Measurements from ENCODE around the gene RNF223.

The RNF223 gene

DNA sequence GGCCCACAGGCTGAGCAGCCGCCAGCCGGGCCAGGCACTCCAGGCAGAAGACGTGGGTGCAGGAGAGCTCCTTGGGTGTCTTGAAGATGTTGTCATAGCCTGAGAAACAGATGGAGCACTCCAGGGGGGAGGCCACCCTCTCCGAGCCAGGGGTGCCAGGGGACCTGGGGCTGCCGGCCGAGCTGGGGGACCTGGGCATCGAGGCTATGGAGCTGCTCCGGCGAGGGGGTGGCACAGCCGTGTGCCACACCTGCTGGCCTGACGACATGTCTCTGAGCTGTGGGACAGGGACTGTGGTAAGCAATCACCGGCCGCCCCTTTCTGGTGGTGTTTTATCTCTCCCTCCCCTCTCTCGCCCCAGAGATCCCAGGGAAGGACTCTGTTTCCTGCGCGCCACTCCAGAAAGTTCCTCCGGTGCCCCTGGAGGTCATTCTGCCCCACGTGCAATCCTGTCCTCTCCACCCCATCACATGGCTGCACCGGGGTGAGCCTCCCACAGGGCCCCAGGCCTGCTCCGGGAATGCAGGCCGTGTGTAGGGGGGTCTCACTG lies 1.7 kb downstream of the RNF223 start:
- no peaks in the 10 kb centered on the region for H3K36me3 ChIP-seq (ENCODE audit: control insufficient read depth in 5 of 5, insufficient read depth in 5 of 5, low read length in 5 of 5)
- peaks cover 26 to 55% (median 53%) of the 10 kb centered on the region in 5 donors for H3K27me3 ChIP-seq (ENCODE audit: control insufficient read depth in 5 of 5, insufficient read depth in 4 of 5, low read length in 5 of 5)
- H3K9ac ChIP-seq (ENCODE audit: low read length in 5 of 5) = no peak overlapping the region
- peaks cover 2 to 18% (median 10%) of the 10 kb centered on the region in 5 donors for H3K4me1 ChIP-seq (ENCODE audit: control insufficient read depth in 5 of 5, insufficient read depth in 5 of 5, low read length in 5 of 5)
- no peak overlapping the region for H3K4me3 ChIP-seq (ENCODE audit: low read depth in 1 of 5, low read length in 5 of 5)
- H3K27ac ChIP-seq (ENCODE audit: low read depth, low read length) = no peak overlapping the region
- no peaks in the 10 kb centered on the region for H3K9me3 ChIP-seq (ENCODE audit: control insufficient read depth in 5 of 5, low read length in 5 of 5)

- Histone ChIP-seq H3K27ac (ENCODE audit: low read depth, low read length) (no peak overlapping the region), H3K9me3 (ENCODE audit: control insufficient read depth in 5 of 5, low read length in 5 of 5) (no peaks in the 10 kb centered on the region), H3K4me1 (ENCODE audit: control insufficient read depth in 5 of 5, insufficient read depth in 5 of 5, low read length in 5 of 5) (peaks cover 2 to 18% (median 10%) of the 10 kb centered on the region in 5 donors), H3K9ac (ENCODE audit: low read length in 5 of 5) (no peak overlapping the region), H3K27me3 (ENCODE audit: control insufficient read depth in 5 of 5, insufficient read depth in 4 of 5, low read length in 5 of 5) (peaks cover 30 to 61% (median 57%) of the 10 kb centered on the region in 5 donors), H3K36me3 (ENCODE audit: control insufficient read depth in 5 of 5, insufficient read depth in 5 of 5, low read length in 5 of 5) (no peaks in the 10 kb centered on the region), H3K4me3 (ENCODE audit: low read depth in 1 of 5, low read length in 5 of 5) (no peak overlapping the region)
Observed at GRCh38 chr1:1071486-1072298, 2.4 kb downstream of the RNF223 start.

- Histone ChIP-seq H3K36me3 (ENCODE audit: control insufficient read depth in 5 of 5, insufficient read depth in 5 of 5, low read length in 5 of 5) (no peaks in the 10 kb centered on the region), H3K27ac (ENCODE audit: low read depth, low read length) (no peak overlapping the region), H3K4me3 (ENCODE audit: low read depth in 1 of 5, low read length in 5 of 5) (no peak overlapping the region), H3K4me1 (ENCODE audit: control insufficient read depth in 5 of 5, insufficient read depth in 5 of 5, low read length in 5 of 5) (peaks cover 2 to 18% (median 10%) of the 10 kb centered on the region in 5 donors), H3K9ac (ENCODE audit: low read length in 5 of 5) (no peak overlapping the region), H3K9me3 (ENCODE audit: control insufficient read depth in 5 of 5, low read length in 5 of 5) (no peaks in the 10 kb centered on the region), H3K27me3 (ENCODE audit: control insufficient read depth in 5 of 5, insufficient read depth in 4 of 5, low read length in 5 of 5) (peaks cover 32 to 67% (median 55%) of the 10 kb centered on the region in 5 donors)
Observed at GRCh38 chr1:1069711-1070676, 4.1 kb downstream of the RNF223 start.

GRCh38 chr1:1069056-1069710 lies 4.9 kb downstream of the RNF223 start:
- Histone ChIP-seq H3K36me3 (ENCODE audit: control insufficient read depth in 5 of 5, insufficient read depth in 5 of 5, low read length in 5 of 5) (no peaks in the 10 kb centered on the region), H3K4me3 (ENCODE audit: low read depth in 1 of 5, low read length in 5 of 5) (peak overlapping the region in 3 of 5 donors; percentile 58 to 66 (median 65)), H3K27ac (ENCODE audit: low read depth, low read length) (no peak overlapping the region), H3K9ac (ENCODE audit: low read length in 5 of 5) (no peak overlapping the region), H3K4me1 (ENCODE audit: control insufficient read depth in 5 of 5, insufficient read depth in 5 of 5, low read length in 5 of 5) (peaks cover 0 to 18% (median 11%) of the 10 kb centered on the region in 5 donors), H3K9me3 (ENCODE audit: control insufficient read depth in 5 of 5, low read length in 5 of 5) (no peaks in the 10 kb centered on the region), H3K27me3 (ENCODE audit: control insufficient read depth in 5 of 5, insufficient read depth in 4 of 5, low read length in 5 of 5) (peaks cover 29 to 62% (median 52%) of the 10 kb centered on the region in 5 donors)

- peaks cover 0 to 24% (median 15%) of the 10 kb centered on the region in 5 donors for H3K4me1 ChIP-seq (ENCODE audit: control insufficient read depth in 5 of 5, insufficient read depth in 5 of 5, low read length in 5 of 5)
- H3K9ac ChIP-seq (ENCODE audit: low read length in 5 of 5) = no peak overlapping the region
- H3K9me3 ChIP-seq (ENCODE audit: control insufficient read depth in 5 of 5, low read length in 5 of 5) = no peaks in the 10 kb centered on the region
- peak overlapping the region in 1 of 5 donors; percentile 16 for H3K4me3 ChIP-seq (ENCODE audit: low read depth in 1 of 5, low read length in 5 of 5)
- H3K36me3 ChIP-seq (ENCODE audit: control insufficient read depth in 5 of 5, insufficient read depth in 5 of 5, low read length in 5 of 5) = no peaks in the 10 kb centered on the region
- H3K27ac ChIP-seq (ENCODE audit: low read depth, low read length) = no peak overlapping the region
- peaks cover 31 to 60% (median 54%) of the 10 kb centered on the region in 5 donors for H3K27me3 ChIP-seq (ENCODE audit: control insufficient read depth in 5 of 5, insufficient read depth in 4 of 5, low read length in 5 of 5)
Observed at GRCh38 chr1:1068517-1069055, 5.5 kb downstream of the RNF223 start.

DNA sequence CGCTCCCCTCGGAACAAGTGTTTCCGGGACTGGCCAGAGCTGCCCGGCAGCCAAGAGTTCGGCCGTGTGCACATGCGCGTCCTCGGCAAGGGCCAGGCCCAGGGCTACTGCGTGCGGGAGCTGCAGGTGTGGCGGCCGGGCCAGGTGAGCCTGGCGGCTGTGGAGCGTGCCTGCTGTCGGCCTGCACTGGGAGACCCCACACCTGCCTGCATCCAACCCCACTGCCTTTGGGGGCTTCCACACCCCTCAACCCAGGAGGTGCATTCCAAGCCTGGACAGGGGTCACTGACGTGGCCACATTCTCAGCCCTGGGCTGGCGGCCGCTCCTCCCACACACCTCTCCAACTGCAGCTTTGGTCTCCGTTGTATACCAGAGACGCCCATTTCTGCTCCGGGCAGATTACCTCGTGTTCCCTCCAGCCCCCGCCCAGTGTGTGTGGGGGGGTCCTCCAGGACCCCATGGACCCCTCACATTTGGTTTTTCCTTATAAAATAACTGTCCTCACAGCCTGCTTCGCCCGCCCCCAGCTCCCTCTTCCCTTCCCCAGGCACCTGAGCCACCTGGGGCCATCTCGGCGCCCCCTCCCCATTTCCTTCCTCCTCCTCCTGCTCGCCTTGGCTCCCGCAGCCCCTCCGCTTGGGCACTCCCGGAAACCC lies 6.1 kb downstream of the RNF223 start:
- Histone ChIP-seq H3K4me1 (ENCODE audit: control insufficient read depth in 5 of 5, insufficient read depth in 5 of 5, low read length in 5 of 5) (peaks cover 0 to 25% (median 15%) of the 10 kb centered on the region in 5 donors), H3K36me3 (ENCODE audit: control insufficient read depth in 5 of 5, insufficient read depth in 5 of 5, low read length in 5 of 5) (no peaks in the 10 kb centered on the region), H3K9me3 (ENCODE audit: control insufficient read depth in 5 of 5, low read length in 5 of 5) (no peaks in the 10 kb centered on the region), H3K27ac (ENCODE audit: low read depth, low read length) (no peak overlapping the region), H3K4me3 (ENCODE audit: low read depth in 1 of 5, low read length in 5 of 5) (peak overlapping the region in 1 of 5 donors; percentile 16), H3K9ac (ENCODE audit: low read length in 5 of 5) (no peak overlapping the region), H3K27me3 (ENCODE audit: control insufficient read depth in 5 of 5, insufficient read depth in 4 of 5, low read length in 5 of 5) (peaks cover 36 to 63% (median 55%) of the 10 kb centered on the region in 5 donors)

GRCh38 chr1:1067284-1067859 lies 6.7 kb downstream of the RNF223 start:
- Histone ChIP-seq H3K27ac (ENCODE audit: low read depth, low read length) (no peak overlapping the region), H3K27me3 (ENCODE audit: control insufficient read depth in 5 of 5, insufficient read depth in 4 of 5, low read length in 5 of 5) (peaks cover 36 to 65% (median 59%) of the 10 kb centered on the region in 5 donors), H3K4me1 (ENCODE audit: control insufficient read depth in 5 of 5, insufficient read depth in 5 of 5, low read length in 5 of 5) (peaks cover 0 to 25% (median 15%) of the 10 kb centered on the region in 5 donors), H3K9me3 (ENCODE audit: control insufficient read depth in 5 of 5, low read length in 5 of 5) (no peaks in the 10 kb centered on the region), H3K9ac (ENCODE audit: low read length in 5 of 5) (no peak overlapping the region), H3K4me3 (ENCODE audit: low read depth in 1 of 5, low read length in 5 of 5) (no peak overlapping the region), H3K36me3 (ENCODE audit: control insufficient read depth in 5 of 5, insufficient read depth in 5 of 5, low read length in 5 of 5) (no peaks in the 10 kb centered on the region)

DNA sequence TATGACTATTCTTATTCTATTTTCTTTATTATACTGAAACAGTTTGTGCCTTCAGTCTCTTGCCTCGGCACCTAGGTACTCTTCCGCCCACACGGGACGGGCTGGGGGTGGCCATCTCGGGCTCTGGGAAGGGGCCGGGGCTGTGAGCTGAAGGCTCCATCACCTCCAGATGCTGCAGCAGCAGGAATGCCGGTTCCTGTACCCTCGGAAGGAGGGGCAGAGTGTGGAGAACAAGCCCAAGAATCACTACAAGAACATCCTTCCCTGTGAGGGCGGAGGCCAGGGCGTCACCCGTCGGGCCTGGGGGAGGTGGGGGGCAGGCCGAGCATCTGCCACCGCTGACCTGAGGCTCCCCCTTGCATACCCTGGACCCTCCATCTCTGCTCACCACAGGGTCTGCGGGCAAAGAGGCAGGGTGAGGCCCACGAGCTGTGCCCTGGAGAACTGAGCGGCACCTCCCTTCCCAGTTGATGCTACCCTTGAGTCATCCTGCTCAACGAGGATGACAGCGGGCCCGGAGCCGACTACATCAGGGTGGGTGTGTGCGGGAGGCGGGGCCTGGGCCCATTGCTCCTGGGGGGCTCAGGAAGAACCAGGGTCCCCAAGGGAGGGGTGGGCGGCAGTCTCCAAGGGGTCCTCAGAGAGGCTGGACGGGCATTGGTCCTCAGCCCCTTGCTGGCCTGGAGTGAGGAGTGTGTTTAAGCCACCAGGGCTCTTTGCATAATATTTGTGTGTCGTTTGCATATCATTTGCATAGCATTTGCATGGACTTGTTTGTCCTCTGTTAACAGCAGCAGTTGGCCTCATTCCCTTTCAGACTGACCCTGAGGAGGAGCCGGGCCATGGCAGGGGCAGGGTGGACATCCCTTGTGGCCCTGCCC lies 7.5 kb downstream of the RNF223 start:
- H3K9ac ChIP-seq (ENCODE audit: low read length in 5 of 5) = no peak overlapping the region
- H3K27me3 ChIP-seq (ENCODE audit: control insufficient read depth in 5 of 5, insufficient read depth in 4 of 5, low read length in 5 of 5) = peaks cover 34 to 68% (median 62%) of the 10 kb centered on the region in 5 donors
- no peaks in the 10 kb centered on the region for H3K9me3 ChIP-seq (ENCODE audit: control insufficient read depth in 5 of 5, low read length in 5 of 5)
- H3K4me3 ChIP-seq (ENCODE audit: low read depth in 1 of 5, low read length in 5 of 5) = no peak overlapping the region
- no peaks in the 10 kb centered on the region for H3K36me3 ChIP-seq (ENCODE audit: control insufficient read depth in 5 of 5, insufficient read depth in 5 of 5, low read length in 5 of 5)
- peaks cover 0 to 25% (median 15%) of the 10 kb centered on the region in 5 donors for H3K4me1 ChIP-seq (ENCODE audit: control insufficient read depth in 5 of 5, insufficient read depth in 5 of 5, low read length in 5 of 5)
- no peak overlapping the region for H3K27ac ChIP-seq (ENCODE audit: low read depth, low read length)
